Thoracic aorta (tissue), 2 donors: ENCODE data around the gene SSBP3. TPM values are rescaled to one million over a fixed set of nuclear protein-coding genes. Genes with fewer than 3 reads are reported as not detected.

Experiments
- ATAC-seq: fragments of 150-250 bp; one replicate; pipeline ENCODE4 v1.8.0; 2017; ENCODE audit warnings: low read depth; ENCODE audit not compliant: insufficient number of reproducible peaks, low FRiP score
- DNase-seq: peaks from one replicate; pipeline ENCODE4 v3.0.0-alpha.2; 2020; ENCODE audit warnings: low spot score
- H3K27ac ChIP-seq, 2 donors: fragments of 200-600 bp; sonication (generic); 1 replicate in 1 of 2; 2 replicates in 1 of 2; pipeline ENCODE4 v1.5.1; 2016; ENCODE audit warnings: mild to moderate bottlenecking in 2 of 2, moderate library complexity in 2 of 2
- H3K27me3 ChIP-seq: fragments of 200-600 bp; sonication (generic); replicated peaks from 2 replicates; pipeline ENCODE4 v1.6.0; 2016; ENCODE audit warnings: mild to moderate bottlenecking; ENCODE audit not compliant: insufficient read depth
- H3K36me3 ChIP-seq: fragments of 200-600 bp; sonication (generic); one replicate; pipeline ENCODE4 v1.5.1; 2016
- H3K4me1 ChIP-seq, 2 donors: fragments of 200-600 bp; sonication (generic); 1 replicate in 1 of 2; 2 replicates in 1 of 2; pipeline versions ENCODE4 v1.5.1 to v1.6.0; 2016; ENCODE audit warnings: low read depth in 2 of 2, mild to moderate bottlenecking in 1 of 2; ENCODE audit not compliant: control insufficient read depth in 1 of 2
- H3K4me3 ChIP-seq: fragments of 200-600 bp; sonication (generic); 2 replicates; pipeline ENCODE4 v1.5.1; 2016; ENCODE audit warnings: mild to moderate bottlenecking
- H3K9me3 ChIP-seq: fragments of 200-600 bp; sonication (generic); 2 replicates; pipeline ENCODE4 v1.5.1; 2016
- CTCF ChIP-seq: fragments of 200-600 bp; sonication (generic); IDR thresholded peaks from one replicate; pipeline ENCODE4 v1.5.1; 2019; ENCODE audit warnings: antibody characterized with exemption
- total RNA-seq, 2 donors: library from RNA; depleted of rRNA; stranded (reverse); fragments of >200 nt; gene quantifications; one replicate each; pipeline versions ENCODE4 v1.1.0 to v1.2.3, GENCODE V29; 2016

The SSBP3 gene
- total RNA-seq, 2 donors from 2014 or later, result 33.4 to 87.1 TPM

GRCh38 chr1:54416435-54416834, 10.2 kb upstream of the SSBP3 start:
- Histone ChIP-seq H3K4me3 (no peak overlapping the region), H3K4me1 (no peaks in the 10 kb centered on the region), H3K36me3 (no peaks in the 10 kb centered on the region), H3K9me3 (no peaks in the 10 kb centered on the region), H3K27ac (no peak overlapping the region), H3K27me3 (no peaks in the 10 kb centered on the region)
- ATAC-seq (no peak), DNase-seq (no peak)
- no peak for TF ChIP-seq CTCF

GRCh38 chr1:54415991-54416390, 9.8 kb upstream of the SSBP3 start:
- Histone ChIP-seq H3K9me3 (no peaks in the 10 kb centered on the region), H3K27ac (no peak overlapping the region), H3K36me3 (no peaks in the 10 kb centered on the region), H3K4me3 (no peak overlapping the region), H3K4me1 (no peaks in the 10 kb centered on the region), H3K27me3 (no peaks in the 10 kb centered on the region)
- no peak for TF ChIP-seq CTCF
- ATAC-seq (no peak), DNase-seq (no peak)

- H3K9me3 ChIP-seq, result no peaks in the 10 kb centered on the region
- ATAC-seq (no peak), DNase-seq (no peak)
- no peaks in the 10 kb centered on the region for H3K36me3 ChIP-seq
- no peaks in the 10 kb centered on the region for H3K4me1 ChIP-seq
- TF ChIP-seq CTCF, result no peak
- no peaks in the 10 kb centered on the region for H3K27me3 ChIP-seq
- no peak overlapping the region for H3K4me3 ChIP-seq
- H3K27ac ChIP-seq, result no peak overlapping the region
These were observed 9.3 kb upstream of the SSBP3 start for GRCh38 chr1:54415533-54415932.

GRCh38 chr1:54413732-54414131, 7.5 kb upstream of the SSBP3 start:
- no peak for TF ChIP-seq CTCF
- H3K27me3 ChIP-seq, result no peaks in the 10 kb centered on the region
- H3K27ac ChIP-seq, result no peak overlapping the region
- H3K4me3 ChIP-seq, result no peak overlapping the region
- DNase-seq (no peak), ATAC-seq (no peak)
- peaks cover 0 to 2% of the 10 kb centered on the region in 2 donors for H3K4me1 ChIP-seq
- H3K9me3 ChIP-seq, result no peaks in the 10 kb centered on the region
- no peaks in the 10 kb centered on the region for H3K36me3 ChIP-seq

GRCh38 chr1:54413295-54413694, 7.1 kb upstream of the SSBP3 start:
- H3K4me1 ChIP-seq, result peaks cover 0 to 6% of the 10 kb centered on the region in 2 donors
- TF ChIP-seq CTCF, result no peak
- H3K27ac ChIP-seq, result no peak overlapping the region
- ATAC-seq (no peak), DNase-seq (no peak)
- no peaks in the 10 kb centered on the region for H3K27me3 ChIP-seq
- H3K36me3 ChIP-seq, result no peaks in the 10 kb centered on the region
- no peaks in the 10 kb centered on the region for H3K9me3 ChIP-seq
- no peak overlapping the region for H3K4me3 ChIP-seq
